Measurements from ENCODE around the gene TGIF1. TPM values are rescaled to one million over a fixed set of nuclear protein-coding genes. Genes with fewer than 3 reads are reported as not detected.

The TGIF1 gene
- total RNA-seq, 2 donors from 2014 or later, result 17.1 to 23.1 TPM

DNA sequence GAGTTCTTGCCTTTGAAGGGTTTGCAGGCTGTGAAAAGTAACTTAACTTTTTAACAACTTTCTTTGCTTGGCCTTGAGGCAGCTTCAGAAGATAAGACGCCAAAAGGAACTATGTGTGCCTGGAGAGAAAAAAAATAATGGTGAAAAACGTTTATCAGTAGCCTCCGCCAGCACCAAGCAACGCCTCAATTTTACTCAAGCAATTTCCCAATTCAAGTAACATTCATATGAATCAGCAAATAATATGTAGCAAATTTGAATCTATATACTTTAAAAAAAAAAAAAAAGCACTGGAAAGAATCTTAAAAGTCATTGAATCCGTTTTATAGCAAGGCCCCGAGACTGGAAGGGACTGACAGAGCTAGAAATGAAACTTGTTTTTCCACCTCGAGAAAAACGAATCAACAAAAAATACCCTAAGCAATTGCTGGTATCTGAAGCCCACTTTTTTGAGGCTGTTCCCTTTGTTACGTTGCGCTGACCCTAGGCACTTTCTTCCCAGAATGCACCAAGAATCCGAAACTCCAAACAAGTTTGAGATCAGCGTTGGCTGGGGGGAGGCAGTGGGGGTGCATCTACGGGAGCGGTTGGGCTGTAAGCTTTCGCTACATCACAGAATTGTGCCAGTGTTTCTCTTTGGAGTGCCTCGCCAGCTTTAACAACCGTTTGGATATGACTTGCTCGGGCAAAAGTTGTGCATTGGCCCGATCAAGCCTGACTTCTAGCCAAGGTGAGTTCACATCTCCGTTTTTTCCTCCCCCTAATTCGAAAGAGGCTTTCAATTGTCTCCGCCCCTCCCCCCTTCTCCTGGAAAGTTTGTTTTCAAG is 2.7 kb upstream of the TGIF1 start:
- intact Hi-C loops (cut with DNase I), result no loop called here
- no peaks in the 10 kb centered on the region for H3K9me3 ChIP-seq
- 2% methylated on average over 22 of the region's 22 CpGs for WGBS, 2 donors
- ATAC-seq (no peak), DNase-seq (peak; percentile 26 to 61 (median 49))
- H3K36me3 ChIP-seq (replicated peaks in 1 of 2; ENCODE audit: insufficient read depth in 1 of 2, low read depth in 2 of 2), result no peaks in the 10 kb centered on the region
- TF ChIP-seq, protein P1, sequence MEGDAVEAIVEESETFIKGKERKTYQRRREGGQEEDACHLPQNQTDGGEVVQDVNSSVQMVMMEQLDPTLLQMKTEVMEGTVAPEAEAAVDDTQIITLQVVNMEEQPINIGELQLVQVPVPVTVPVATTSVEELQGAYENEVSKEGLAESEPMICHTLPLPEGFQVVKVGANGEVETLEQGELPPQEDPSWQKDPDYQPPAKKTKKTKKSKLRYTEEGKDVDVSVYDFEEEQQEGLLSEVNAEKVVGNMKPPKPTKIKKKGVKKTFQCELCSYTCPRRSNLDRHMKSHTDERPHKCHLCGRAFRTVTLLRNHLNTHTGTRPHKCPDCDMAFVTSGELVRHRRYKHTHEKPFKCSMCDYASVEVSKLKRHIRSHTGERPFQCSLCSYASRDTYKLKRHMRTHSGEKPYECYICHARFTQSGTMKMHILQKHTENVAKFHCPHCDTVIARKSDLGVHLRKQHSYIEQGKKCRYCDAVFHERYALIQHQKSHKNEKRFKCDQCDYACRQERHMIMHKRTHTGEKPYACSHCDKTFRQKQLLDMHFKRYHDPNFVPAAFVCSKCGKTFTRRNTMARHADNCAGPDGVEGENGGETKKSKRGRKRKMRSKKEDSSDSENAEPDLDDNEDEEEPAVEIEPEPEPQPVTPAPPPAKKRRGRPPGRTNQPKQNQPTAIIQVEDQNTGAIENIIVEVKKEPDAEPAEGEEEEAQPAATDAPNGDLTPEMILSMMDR (IDR thresholded peaks at IDR 0.05), result no peak
- TF ChIP-seq POLR2A (IDR thresholded peaks at IDR 0.05), result no peak
- peak overlapping the region; percentile 95 to 99 (median 98) for H3K27ac ChIP-seq
- peaks cover 19% of the 10 kb centered on the region for H3K4me1 ChIP-seq
- H3K27me3 ChIP-seq, result no peaks in the 10 kb centered on the region
- peak overlapping the region; percentile 11 to 16 for H3K4me3 ChIP-seq

DNA sequence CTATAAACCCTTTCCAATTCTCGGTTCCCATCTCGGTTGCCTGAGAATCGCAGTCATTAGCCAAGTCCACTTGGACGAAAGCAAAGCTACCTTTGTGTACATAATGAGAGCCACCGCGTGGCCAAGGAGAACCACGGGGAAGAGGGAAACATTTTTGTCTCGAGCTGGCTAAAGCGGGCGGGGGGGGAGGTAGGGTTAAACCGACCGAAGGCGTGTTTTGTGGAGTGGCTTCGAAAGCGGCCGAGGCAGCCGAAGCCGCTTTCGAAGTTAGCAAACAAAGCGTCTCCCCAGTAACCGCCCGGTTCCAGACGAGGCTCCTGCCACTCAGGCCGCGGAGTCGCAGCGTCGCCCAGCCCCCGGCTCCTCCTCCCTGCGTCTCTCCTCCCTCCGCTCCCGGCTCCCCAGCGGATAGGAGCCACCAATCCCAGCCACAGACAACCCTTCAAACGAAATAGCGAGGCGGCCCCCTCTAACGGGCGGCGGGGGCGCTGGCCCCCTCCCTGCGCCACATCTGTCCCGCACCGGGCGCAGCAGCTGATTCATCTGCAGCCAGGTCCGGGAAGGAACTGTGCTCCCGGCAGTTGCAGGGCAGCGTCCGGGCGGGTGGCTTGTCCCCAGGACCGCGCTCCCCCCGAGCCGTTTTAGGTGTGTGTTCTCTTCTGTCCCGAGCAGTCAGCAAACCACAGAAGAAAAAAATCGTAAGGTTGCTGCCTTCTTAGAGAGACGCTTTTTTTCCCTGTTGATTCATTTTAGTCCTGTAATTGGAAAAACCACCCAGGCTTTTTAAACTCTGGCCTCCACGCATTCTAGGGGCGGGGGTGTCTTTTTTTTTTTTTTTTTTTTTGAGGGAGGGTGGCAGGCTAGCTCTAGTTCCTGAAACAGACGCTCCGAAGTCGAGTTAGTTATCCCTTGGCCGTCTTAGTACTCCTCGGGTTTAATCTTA is 1.8 kb upstream of the TGIF1 start:
- DNase-seq (peak; percentile 94 to 97 (median 95)), ATAC-seq (peak; percentile 81)
- Histone ChIP-seq H3K9me3 (no peaks in the 10 kb centered on the region), H3K36me3 (replicated peaks in 1 of 2; ENCODE audit: insufficient read depth in 1 of 2, low read depth in 2 of 2) (no peaks in the 10 kb centered on the region), H3K27ac (peak overlapping the region; percentile 95 to 99 (median 98)), H3K27me3 (no peaks in the 10 kb centered on the region), H3K4me1 (peaks cover 27% of the 10 kb centered on the region), H3K4me3 (peak overlapping the region; percentile 11 to 27)
- TF ChIP-seq, protein P1 (IDR thresholded peaks at IDR 0.05), result no peak
- TF ChIP-seq POLR2A (IDR thresholded peaks at IDR 0.05), result peak; percentile 86 to 95 (median 94)
- WGBS, 2 donors, result 1% methylated on average over 31 to 63 of the region's 63 CpGs
- intact Hi-C loops (cut with DNase I), result no loop called here

DNA sequence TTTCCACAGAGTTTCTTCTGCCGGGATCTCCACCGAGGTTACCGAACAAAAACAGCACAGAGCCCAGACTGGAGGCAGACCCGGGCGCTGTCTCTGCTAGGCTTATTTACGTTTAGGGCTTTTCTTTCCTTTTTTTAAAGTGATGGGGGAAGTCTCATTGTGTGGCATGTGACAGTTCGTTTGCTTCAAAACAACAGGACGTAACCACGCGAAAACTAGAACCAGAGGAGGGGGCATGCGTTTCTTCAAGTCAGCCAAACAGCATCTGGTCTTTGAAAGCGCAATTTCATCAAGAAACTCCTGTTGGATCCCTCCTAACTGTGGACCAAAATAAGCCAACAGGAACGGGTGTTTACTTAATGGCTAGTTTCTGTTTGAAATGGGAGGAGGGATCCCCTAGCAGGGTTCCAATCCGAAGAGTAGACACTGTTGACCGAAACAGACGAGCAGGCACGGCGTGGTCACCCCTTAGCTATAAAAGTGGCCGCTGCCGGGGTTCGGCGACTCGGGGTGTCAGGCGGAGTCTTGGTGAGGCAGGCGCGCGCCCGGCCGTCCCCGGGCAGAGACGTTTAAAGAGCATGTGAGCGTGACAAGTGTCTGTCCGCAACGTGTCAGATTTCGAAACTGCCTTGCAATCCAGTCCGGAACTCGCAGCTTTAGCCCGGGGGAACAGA is 997 bp upstream of the TGIF1 start:
- WGBS, 2 donors, result 0% methylated on average over 12 to 38 of the region's 38 CpGs
- ATAC-seq, result peak; percentile 9
- Histone ChIP-seq H3K36me3 (replicated peaks in 1 of 2; ENCODE audit: insufficient read depth in 1 of 2, low read depth in 2 of 2) (no peaks in the 10 kb centered on the region), H3K27ac (peak overlapping the region; percentile 95 to 99 (median 98)), H3K4me3 (peak overlapping the region; percentile 27 to 37), H3K27me3 (no peaks in the 10 kb centered on the region), H3K9me3 (no peaks in the 10 kb centered on the region), H3K4me1 (peaks cover 35% of the 10 kb centered on the region)
- peak; percentile 67 to 87 (median 70) for DNase-seq
- TF ChIP-seq POLR2A (IDR thresholded peaks at IDR 0.05), result peak; percentile 63 to 90 (median 89)
- TF ChIP-seq, protein P1 (IDR thresholded peaks at IDR 0.05), result no peak
- intact Hi-C loops (cut with DNase I), result no loop called here

DNA sequence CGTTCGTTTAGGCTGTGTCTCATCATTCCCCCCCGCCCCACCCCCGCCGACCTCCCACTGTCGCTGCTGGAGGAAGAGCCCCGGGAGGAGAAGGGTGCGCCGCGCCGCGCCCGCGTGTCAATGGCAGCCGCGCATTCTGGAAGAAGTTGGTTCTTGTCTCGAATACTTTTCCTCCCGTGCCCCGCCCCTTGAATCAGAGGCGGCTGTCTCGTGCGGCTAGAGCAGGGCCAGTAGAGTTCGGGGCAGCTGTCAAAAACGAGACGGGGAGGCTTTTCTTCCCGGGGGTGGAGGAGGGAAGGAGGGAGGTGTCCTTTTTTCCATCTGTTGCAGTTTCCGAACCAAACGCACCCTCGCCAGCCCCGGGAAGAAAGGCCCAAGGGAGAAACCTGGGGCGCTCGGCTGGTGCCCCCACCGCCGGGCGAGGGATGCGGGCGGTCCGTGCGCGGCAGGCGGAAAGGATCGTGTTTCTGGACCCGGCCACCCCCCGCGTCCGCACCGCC is 410 bp upstream of the TGIF1 start:
- H3K4me3 ChIP-seq, result peak overlapping the region; percentile 37 to 56
- intact Hi-C loops (cut with DNase I), result loop anchor here (5.0 to 10.0 kb wide), 2 partner anchors 167 to 215 kb away; no protein-coding TSS in a partner anchor
- peak; percentile 1 for ATAC-seq

More for the DNA sequence above, 410 bp upstream of the TGIF1 start:
- Histone ChIP-seq H3K27ac (peak overlapping the region; percentile 95 to 99 (median 98)), H3K36me3 (replicated peaks in 1 of 2; ENCODE audit: insufficient read depth in 1 of 2, low read depth in 2 of 2) (no peaks in the 10 kb centered on the region), H3K9me3 (no peaks in the 10 kb centered on the region), H3K27me3 (no peaks in the 10 kb centered on the region), H3K4me1 (peaks cover 38% of the 10 kb centered on the region)
- DNase-seq, result peak; percentile 77 to 84 (median 80)
- TF ChIP-seq, protein P1 (IDR thresholded peaks at IDR 0.05), result no peak
- TF ChIP-seq POLR2A (IDR thresholded peaks at IDR 0.05), result no peak
- WGBS, 2 donors, result 0 to 1% methylated on average over 33 to 45 of the region's 47 CpGs

Measured in body of pancreas (tissue), 4 donors.